GM21576 (cell line): ENCODE data around the gene ELAVL2.

Experiments
- ATAC-seq: cut with Tn5 transposase; IDR thresholded peaks from one replicate; pipeline ENCODE4 v1.9.1; 2021; ENCODE audit warnings: mild to moderate bottlenecking, moderate library complexity; ENCODE audit not compliant: unreplicated experiment

The ELAVL2 gene

DNA sequence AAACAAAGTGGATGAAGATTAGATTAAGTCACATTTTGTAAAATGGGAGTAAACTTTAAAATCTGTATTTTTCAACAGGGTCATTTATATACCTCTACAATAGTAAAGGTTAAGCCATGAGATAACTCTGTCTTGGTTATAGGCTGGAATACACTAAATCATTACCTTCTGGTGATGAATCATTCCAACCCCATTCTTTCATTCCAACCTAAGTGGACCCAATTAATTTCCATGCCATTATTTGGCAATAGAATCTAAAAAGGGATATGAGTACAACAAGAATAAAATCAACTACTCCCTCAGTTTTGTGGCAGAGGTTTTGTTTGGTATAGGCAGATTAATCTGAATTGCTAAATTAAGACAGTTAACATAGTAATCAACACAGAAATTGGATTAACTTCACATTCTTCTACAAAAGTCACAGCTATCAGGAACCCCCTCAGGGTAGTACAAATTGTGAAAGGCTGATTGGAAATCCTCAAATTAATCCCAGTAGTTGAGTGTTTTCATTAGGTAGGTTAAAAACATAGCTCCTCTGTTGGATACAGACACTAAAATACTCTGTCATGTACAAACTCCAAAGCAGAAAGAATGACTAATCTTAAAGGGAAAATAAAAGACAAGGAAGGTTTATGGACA lies 54.2 kb downstream of the ELAVL2 start:
- ATAC-seq, result no peak

GRCh38 chr9:23769307-23769935 lies 56.6 kb downstream of the ELAVL2 start:
- no peak for ATAC-seq

DNA sequence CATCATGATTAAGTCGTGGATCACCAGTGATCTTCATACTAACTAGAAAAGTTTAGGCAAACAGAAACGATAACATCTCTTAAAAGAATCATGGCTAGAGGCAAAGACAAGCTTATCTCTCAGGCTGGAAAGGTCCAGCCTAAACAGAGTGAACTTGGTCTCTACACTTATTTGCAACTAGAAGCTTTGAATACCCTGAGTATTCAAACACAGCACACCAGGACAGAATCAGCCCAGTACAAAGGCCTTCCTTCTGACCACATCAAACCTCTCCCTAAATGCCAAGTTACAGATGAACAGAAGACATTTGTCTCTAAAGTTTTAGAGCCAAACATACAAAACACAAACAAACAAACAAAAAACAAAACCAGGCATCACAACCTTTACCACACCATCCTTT lies 57.2 kb downstream of the ELAVL2 start:
- ATAC-seq, result no peak

GRCh38 chr9:23766613-23767012 lies 59.4 kb downstream of the ELAVL2 start:
- ATAC-seq, result no peak

- no peak for ATAC-seq
Measured at GRCh38 chr9:23765561-23765960, 60.5 kb downstream of the ELAVL2 start.

- no peak for ATAC-seq
Measured at GRCh38 chr9:23764219-23764618, 61.8 kb downstream of the ELAVL2 start.

- ATAC-seq, result no peak
Measured at GRCh38 chr9:23754551-23754950, 71.5 kb downstream of the ELAVL2 start.

- no peak for ATAC-seq
Measured at GRCh38 chr9:23752859-23753258, 73.2 kb downstream of the ELAVL2 start.

- no peak for ATAC-seq
Measured at GRCh38 chr9:23751633-23752032, 74.4 kb downstream of the ELAVL2 start.

DNA sequence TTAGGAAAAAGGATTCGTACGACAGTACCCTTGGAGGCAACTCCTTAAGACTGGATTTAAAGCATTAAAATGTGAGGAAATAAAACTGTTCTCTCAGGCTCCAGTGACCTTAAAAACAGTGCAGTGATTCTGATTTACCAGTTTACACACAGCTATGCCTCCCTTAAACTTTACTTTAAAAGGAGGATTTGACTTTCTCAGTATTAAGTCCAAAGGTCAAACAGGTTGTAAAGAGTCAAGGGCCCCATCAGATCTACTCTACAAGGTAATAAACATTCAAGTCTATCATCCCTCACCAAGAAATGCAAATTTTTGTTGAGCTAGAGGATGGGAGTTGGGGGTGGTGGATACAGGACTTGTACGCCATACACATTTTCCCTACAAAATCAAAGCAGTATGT lies 75.2 kb downstream of the ELAVL2 start:
- no peak for ATAC-seq

DNA sequence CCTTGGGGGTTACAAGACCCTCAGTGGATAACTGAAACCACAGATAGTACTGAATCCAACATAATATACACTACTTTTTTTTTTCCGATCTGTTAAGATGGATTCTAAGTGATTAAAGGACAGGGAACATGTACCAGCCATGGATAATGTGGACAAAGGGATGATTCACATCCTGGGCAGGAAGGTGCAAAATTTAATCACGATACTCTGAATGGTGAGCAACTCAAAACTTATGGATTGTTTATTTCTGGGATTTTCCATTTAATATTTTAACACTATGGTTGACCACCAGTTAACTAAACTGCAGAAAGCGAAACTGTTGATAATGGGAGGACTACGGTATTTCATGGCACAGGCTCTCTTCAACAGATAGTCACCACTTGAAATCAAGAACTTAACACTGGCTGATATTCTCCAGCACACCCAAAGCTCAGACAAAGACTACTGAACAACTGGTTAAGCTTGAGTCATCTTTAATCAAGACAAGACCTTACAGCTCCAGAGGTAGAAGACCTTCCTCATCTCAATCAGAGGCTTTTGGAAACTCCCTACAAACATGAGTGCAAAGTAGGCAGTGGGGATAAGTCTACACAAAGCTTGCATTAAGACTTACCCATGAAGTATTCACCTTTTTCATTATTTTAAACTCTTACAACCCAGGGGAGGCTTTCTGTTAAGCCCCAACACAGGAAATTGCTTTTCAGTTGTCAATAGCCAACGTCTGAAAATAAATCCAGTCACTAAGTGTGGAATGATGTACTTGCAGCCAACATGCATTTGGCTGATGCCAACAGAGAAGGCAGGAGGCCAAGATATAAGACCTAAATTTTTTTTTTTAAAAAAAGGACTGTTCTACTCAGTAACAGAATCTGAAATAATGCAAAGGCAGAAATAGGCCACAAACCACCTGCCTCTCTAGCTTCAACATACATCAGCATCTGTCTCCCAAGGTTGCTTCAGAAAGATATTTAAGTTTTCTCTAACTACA lies 78.7 kb downstream of the ELAVL2 start:
- no peak for ATAC-seq

- no peak for ATAC-seq
Measured at GRCh38 chr9:23746317-23746716, 79.7 kb downstream of the ELAVL2 start.

DNA sequence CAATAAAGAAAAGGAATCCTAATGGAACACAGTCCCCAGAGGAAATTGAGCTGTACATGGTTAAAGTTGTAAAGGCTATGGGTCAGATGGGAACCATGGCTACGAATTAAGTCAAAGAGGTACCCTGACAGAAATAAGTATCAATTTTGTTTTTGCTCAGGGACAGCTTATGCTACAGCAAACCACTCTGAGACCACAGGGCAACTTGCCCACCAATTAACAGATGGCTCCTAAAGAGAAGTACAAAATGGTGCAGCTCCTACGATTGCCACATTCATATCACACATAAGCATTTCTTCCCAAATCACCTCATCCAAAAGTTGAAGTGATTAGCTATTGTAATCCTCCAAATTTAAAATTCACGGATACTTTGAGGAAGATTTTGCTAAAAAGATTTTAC lies 83.0 kb downstream of the ELAVL2 start:
- ATAC-seq, result no peak

DNA sequence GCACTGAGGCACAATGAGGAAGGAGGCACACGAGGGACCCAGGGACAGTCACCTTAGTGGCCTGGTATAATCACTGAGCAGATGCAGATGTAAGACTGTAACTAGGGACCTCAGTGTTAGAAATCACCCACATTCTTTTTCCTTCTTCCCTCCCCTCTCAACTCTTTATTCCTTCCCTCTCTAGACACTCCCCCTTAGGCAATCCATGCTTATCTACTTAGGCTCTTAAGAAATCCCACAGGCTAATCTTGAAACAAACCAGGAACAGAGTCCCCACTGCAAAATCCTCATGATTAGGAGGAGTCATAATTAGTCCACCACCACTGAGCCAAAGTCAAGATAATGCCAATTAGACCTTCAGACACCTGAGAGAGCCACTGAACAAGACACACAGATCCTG lies 84.7 kb downstream of the ELAVL2 start:
- no peak for ATAC-seq

GRCh38 chr9:23740531-23740930 lies 85.5 kb downstream of the ELAVL2 start:
- no peak for ATAC-seq

- ATAC-seq, result no peak
Measured at GRCh38 chr9:23739753-23740152, 86.3 kb downstream of the ELAVL2 start.

GRCh38 chr9:23736293-23736692 lies 89.7 kb downstream of the ELAVL2 start:
- ATAC-seq, result no peak

DNA sequence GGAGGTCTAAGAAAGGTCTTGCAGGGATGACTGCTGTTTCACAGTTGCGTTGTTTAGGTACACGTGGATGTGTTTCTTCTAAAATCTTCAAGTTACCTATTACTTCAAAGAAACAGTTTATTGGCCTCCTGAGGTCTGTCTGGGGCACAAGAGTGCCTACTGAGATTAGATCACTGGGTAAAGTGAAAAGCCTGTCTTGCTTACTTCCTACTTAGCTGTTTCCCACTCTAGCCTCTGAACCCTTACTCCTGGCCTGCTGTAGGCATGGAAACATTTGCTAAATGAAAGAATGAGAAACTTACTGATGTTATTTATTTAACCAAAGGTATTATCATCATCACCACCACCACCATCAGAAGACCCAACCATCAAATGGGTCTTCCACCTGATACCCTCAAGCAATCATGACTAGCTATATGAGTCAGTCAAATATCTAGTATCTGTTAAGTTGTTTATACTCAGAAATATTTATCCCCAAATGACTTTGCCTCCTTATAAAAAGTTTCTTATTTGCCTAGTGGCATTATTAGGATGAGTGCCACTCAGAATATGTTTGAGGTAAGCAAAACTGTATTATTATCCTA lies 92.5 kb downstream of the ELAVL2 start:
- no peak for ATAC-seq

GRCh38 chr9:23731353-23731752 lies 94.7 kb downstream of the ELAVL2 start:
- no peak for ATAC-seq

GRCh38 chr9:23730364-23730763 lies 95.7 kb downstream of the ELAVL2 start:
- no peak for ATAC-seq

DNA sequence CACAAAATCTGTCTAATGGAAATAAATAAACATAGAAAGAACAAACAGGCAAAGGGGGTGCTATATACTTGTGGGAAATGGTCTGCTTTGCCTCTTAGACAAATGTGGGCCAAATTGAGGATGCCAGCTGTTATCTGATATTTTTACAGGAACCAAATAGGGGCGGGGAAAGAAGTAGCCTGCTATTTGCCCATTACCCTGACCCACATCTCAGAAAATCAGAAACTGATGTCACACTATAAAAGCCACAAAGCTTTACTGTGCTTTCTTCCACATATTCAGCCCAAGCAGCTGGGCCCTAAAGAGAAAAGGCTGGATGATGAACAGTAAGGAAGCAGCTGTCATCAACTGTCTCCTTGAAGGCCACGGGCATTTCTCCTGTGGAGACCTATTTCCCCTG lies 97.3 kb downstream of the ELAVL2 start:
- no peak for ATAC-seq
